Cardiac fibroblast (primary cell): ENCODE results near the gene CFAP20.

Source experiments
- DNase-seq, 2 donors: peaks; one replicate each; pipeline versions ENCODE4 v3.0.0 to v3.0.0-alpha.2; 2010; ENCODE audit warnings: low read depth in 2 of 2
- H3K4me3 ChIP-seq, 2 donors: replicated peaks in 1 of 2; 1 replicate in 1 of 2; 2 replicates in 1 of 2; pipeline ENCODE4 v1.5.1; 2011; ENCODE audit warnings: low read depth in 2 of 2, low read length in 2 of 2, mild to moderate bottlenecking in 2 of 2, moderate library complexity in 1 of 2
- TF ChIP-seq, protein P1 (sequence below): IDR thresholded peaks from one replicate; pipeline ENCODE4 v1.5.1; 2011; ENCODE audit warnings: low read depth, mild to moderate bottlenecking, low read length, inconsistent platforms

CFAP20 gene

DNA sequence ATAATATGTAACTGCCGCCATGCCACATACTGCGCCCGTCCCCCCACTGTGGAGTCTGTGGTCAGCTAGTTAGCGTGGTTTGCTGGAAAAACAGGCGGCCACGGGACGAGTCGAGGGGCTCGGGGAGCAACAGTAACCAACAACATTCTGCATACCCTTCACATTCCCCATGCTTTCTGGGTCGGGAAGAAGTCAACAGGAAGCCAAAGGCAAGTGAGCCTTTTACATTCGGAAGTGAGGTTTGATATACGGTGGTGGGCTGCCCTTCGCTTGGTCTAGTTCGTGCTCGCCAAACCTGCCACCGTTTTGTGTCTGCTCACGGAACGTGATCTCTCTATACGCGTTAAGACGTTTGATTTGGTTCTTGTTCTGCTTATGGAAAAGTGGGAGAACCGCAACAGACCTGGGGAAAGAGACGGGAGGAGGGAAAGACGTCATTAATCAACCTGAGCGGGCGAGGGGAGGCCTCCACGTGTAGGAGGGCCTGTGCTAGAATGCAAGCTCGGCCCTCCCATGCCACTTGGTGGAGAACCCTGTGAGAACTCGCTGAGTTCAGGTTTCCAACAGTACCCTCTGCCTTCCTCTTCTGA lies 28.9 kb upstream of the CFAP20 start:
- DNase-seq = no peak
- no peak overlapping the region for H3K4me3 ChIP-seq
- TF ChIP-seq, protein P1, sequence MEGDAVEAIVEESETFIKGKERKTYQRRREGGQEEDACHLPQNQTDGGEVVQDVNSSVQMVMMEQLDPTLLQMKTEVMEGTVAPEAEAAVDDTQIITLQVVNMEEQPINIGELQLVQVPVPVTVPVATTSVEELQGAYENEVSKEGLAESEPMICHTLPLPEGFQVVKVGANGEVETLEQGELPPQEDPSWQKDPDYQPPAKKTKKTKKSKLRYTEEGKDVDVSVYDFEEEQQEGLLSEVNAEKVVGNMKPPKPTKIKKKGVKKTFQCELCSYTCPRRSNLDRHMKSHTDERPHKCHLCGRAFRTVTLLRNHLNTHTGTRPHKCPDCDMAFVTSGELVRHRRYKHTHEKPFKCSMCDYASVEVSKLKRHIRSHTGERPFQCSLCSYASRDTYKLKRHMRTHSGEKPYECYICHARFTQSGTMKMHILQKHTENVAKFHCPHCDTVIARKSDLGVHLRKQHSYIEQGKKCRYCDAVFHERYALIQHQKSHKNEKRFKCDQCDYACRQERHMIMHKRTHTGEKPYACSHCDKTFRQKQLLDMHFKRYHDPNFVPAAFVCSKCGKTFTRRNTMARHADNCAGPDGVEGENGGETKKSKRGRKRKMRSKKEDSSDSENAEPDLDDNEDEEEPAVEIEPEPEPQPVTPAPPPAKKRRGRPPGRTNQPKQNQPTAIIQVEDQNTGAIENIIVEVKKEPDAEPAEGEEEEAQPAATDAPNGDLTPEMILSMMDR = no peak

DNA sequence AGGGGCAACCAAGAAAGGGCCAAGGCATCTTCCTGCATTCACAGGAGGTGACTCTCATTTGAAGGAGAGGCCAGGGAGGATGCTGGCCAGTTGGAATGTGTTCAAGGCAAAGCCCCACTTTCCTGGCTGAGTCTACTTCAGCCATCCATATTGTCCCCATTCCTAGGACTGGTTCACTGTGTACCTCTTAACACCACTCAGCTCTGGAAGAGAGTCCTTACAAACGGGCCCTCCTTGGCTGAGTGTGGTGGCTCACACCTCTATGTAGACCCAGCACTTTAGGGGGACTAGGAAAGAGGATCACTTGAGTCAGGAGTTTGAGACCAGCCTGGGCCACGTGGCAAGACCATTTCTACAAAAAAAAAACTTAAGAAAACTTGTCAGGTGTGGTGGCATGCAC lies 28.1 kb upstream of the CFAP20 start:
- H3K4me3 ChIP-seq = no peak overlapping the region
- no peak for DNase-seq
- TF ChIP-seq, protein P1 = no peak

DNA sequence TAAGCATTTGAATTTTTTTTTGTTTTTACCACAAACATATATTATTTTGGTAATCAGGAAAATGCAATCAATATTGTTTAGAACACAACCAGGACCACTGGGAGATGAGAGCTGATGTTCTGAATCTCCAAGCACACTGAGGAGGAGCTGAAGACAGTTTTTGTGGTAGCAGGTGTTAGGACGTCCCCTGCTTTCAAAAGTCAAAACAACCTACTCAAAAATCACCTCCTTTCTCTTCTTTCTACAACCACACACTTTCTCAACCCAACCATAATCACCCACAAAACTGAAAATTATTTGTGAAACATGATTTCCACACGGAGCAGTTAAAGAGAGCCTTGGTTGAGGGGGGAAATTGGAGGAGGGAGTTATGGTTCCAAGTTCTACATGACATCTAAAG lies 26.7 kb upstream of the CFAP20 start:
- H3K4me3 ChIP-seq = no peak overlapping the region
- no peak for DNase-seq
- TF ChIP-seq, protein P1 = no peak

DNA sequence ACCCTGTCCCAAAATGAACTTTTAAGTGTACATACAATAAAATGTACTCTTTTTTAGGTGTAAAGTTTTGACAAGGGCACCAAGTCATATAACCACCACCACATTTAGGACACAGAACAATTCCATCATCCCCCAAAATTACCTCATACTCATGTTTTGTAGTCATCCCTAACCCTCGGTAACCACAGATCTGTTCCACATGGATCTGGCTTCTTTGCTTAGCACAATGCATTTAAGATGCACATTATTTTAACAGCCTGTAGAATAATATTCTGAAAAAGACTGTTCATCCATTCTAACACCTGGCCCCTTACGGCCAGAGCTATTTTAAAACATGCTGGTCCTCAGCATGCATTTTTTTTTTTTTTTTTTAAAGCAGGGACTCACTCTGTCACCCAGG lies 25.2 kb upstream of the CFAP20 start:
- H3K4me3 ChIP-seq = no peak overlapping the region
- DNase-seq = no peak
- TF ChIP-seq, protein P1 = no peak

DNA sequence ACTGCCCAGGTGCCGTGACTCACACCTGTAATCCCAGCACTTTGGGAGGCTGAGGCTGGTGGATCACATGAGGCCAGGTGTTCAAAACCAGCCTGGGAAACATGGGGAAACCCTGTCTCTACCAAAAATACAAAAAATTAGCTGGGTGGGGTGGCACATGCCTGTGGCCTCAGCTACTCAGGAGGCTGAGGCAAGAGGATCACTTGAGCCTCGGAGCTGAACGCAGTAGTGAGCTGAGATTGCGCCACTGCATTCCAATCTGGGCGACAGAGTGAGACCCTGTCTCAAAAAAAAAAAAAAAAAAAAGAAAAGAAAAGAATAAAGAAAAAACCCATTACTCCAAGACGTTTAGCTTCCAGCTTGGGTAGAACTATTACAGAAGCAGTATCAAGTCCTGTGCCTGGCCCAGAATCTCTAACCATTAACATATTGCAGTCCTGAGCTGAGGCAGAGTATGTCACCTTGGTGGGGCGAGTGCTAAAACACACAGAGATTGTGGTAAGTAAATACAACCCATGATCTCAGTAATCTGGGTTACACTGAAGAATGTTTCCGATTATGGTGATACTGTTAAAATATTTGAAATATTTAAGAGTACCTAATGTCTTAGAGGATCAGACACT lies 23.2 kb upstream of the CFAP20 start:
- no peak overlapping the region for H3K4me3 ChIP-seq
- no peak for DNase-seq
- TF ChIP-seq, protein P1 = no peak

DNA sequence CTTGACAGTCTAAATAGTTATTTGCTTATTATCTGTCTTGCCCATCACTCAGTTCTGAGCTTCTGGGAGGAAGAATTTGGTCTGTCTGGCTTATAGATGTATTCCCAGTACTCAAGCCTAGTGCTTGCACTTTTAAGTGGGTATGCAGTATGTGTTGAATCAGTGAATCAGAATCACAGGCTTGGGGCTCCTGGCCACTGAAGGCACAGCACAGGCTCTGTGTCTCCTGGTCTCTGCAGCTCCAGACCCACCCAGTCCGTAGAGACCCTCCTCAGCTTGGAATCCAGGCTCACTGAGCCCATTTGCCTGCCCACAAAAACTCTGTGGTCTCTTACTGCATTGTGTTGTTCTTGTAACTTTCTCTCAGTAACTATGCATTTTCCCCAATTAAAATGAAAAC lies 19.3 kb upstream of the CFAP20 start:
- H3K4me3 ChIP-seq = no peak overlapping the region
- TF ChIP-seq, protein P1 = no peak
- DNase-seq = no peak

DNA sequence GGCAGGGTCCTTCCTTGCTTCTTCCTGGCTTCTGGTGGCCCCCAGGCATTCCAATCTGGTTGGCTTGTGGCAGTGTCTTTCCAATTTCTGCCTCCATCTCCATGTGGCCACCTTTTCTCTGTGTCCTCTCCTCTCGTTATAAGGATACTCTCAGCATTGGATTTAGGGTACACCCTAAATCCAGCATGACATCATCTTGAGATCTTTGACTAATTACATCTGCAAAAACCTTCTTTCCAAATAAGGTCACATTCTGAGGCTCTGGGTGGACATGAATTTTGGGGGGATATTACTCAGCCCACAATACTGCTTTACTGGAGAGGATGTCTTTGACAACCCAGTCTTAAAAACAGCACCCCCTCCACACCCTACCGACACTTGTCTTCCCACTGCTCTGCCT lies 18.9 kb upstream of the CFAP20 start:
- TF ChIP-seq, protein P1 = no peak
- no peak overlapping the region for H3K4me3 ChIP-seq
- DNase-seq = no peak
